CD4-positive, alpha-beta memory T cell (primary cell): Measurements from ENCODE around the gene NKAIN2. TPM values are rescaled to one million over a fixed set of nuclear protein-coding genes. Genes with fewer than 3 reads are reported as not detected.

Experiments
- CTCF ChIA-PET: fragments of 350-600 bp; sonication (Branson Sonifier 250); formaldehyde crosslinking; loops from one replicate; lab custom pipeline; 2021; ENCODE audit warnings: inconsistent platforms; ENCODE audit not compliant: partially characterized antibody; lab: Charles Lee
- POLR2A ChIA-PET: fragments of 350-600 bp; sonication (Branson Sonifier 250); formaldehyde crosslinking; loops from one replicate; lab custom pipeline; 2021; ENCODE audit not compliant: partially characterized antibody; lab: Charles Lee
- DNase-seq, 5 donors: peaks; one replicate each; pipeline versions ENCODE4 v3.0.0 to v3.0.0-alpha.2; 2020 to 2022; ENCODE audit warnings: mixed read lengths in 1 of 5
- H3K27ac ChIP-seq: one replicate; pipeline ENCODE4 v1.7.0; 2013; ENCODE audit warnings: low read depth, low read length
- H3K27me3 ChIP-seq: 2 replicates; pipeline ENCODE4 v1.7.0; 2013; ENCODE audit warnings: mild to moderate bottlenecking, low read length, moderate library complexity; ENCODE audit not compliant: insufficient read depth
- H3K36me3 ChIP-seq: 2 replicates; pipeline ENCODE4 v1.7.0; 2013; ENCODE audit warnings: mild to moderate bottlenecking, low read length, moderate library complexity; ENCODE audit not compliant: insufficient read depth
- H3K4me1 ChIP-seq: 2 replicates; pipeline ENCODE4 v1.7.0; 2013; ENCODE audit warnings: mild to moderate bottlenecking, low read length, moderate library complexity; ENCODE audit not compliant: insufficient read depth
- H3K4me3 ChIP-seq, 2 donors: one replicate each; pipeline ENCODE4 v1.7.0; 2013; ENCODE audit warnings: low read length in 2 of 2, mild to moderate bottlenecking in 1 of 2
- H3K9me3 ChIP-seq, 2 donors: one replicate each; pipeline ENCODE4 v1.7.0; 2013; ENCODE audit warnings: low read length in 2 of 2, control low read depth in 1 of 2; ENCODE audit not compliant: control insufficient read depth in 1 of 2
- H3K27ac Mint-ChIP-seq, 7 donors: one replicate each; pipeline ENCODE4 v1.8.0; 2020 to 2021; ENCODE audit warnings: mixed read lengths in 7 of 7, mild to moderate bottlenecking in 6 of 7, inconsistent platforms in 3 of 7, moderate library complexity in 3 of 7
- H3K27me3 Mint-ChIP-seq, 2 donors: one replicate each; pipeline ENCODE4 v1.8.0; 2020 to 2021; ENCODE audit warnings: mixed read lengths in 2 of 2
- H3K36me3 Mint-ChIP-seq, 2 donors: one replicate each; pipeline ENCODE4 v1.8.0; 2020 to 2021; ENCODE audit warnings: mixed read lengths in 2 of 2, inconsistent platforms in 1 of 2, mild to moderate bottlenecking in 1 of 2
- H3K4me1 Mint-ChIP-seq, 4 donors: one replicate each; pipeline ENCODE4 v1.8.0; 2020 to 2021; ENCODE audit warnings: mixed read lengths in 4 of 4, mild to moderate bottlenecking in 1 of 4
- H3K4me3 Mint-ChIP-seq, 8 donors: one replicate each; pipeline ENCODE4 v1.8.0; 2020 to 2021; ENCODE audit warnings: mixed read lengths in 8 of 8, mild to moderate bottlenecking in 7 of 8, moderate library complexity in 6 of 8, inconsistent platforms in 3 of 8
- H3K9me3 Mint-ChIP-seq, 8 donors: one replicate each; pipeline ENCODE4 v1.8.0; 2020 to 2021; ENCODE audit warnings: mixed read lengths in 8 of 8, mild to moderate bottlenecking in 5 of 8, inconsistent platforms in 3 of 8, moderate library complexity in 1 of 8
- intact Hi-C: fragments of 100-400 bp; cut with micrococcal nuclease; formaldehyde crosslinking; loops from one replicate; pipeline ENCODE4 v1.15.1; 2023
- polyA plus RNA-seq, 2 donors: library from polyadenylated mRNA; unstranded; fragments of 300-500 nt; fragmentation: Illumina TruSeq; gene quantifications; one replicate each; pipeline ENCODE4 v1.2.3, GENCODE V29; 2021
- total RNA-seq, 2 experiments: library from RNA; stranded (reverse); gene quantifications; one replicate each; pipeline ENCODE4 v1.2.3, GENCODE V29; 2021

NKAIN2 gene
- total and polyA plus RNA-seq, 4 experiments from 2014 or later: not detected

DNA sequence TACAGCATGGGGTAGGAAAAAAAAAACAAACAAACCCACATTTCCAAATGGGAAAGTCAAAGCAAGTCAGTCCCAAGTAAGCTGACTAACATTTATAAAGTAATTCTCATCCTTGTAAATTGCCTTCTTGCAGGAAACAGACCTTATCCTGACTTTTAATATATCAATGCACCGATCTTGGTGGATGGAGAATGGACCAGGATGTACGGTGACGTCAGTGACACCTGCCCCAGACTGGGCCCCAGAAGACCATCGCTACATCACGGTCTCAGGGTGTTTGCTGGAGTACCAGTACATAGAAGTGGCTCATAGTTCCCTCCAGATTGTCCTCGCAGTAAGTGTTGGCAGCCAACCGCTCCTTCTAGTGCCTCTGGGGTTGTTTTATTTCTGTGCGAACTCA is 854.4 kb downstream of the NKAIN2 start:
- Histone ChIP-seq H3K27ac (no peak overlapping the region), H3K4me3 (no peak overlapping the region), H3K9me3 (no peaks in the 10 kb centered on the region), H3K27me3 (no peaks in the 10 kb centered on the region), H3K4me1 (no peaks in the 10 kb centered on the region), H3K36me3 (no peaks in the 10 kb centered on the region)
- Mint-ChIP-seq H3K36me3 (no peaks in the 10 kb centered on the region), H3K4me3 (no peak overlapping the region), H3K4me1 (no peaks in the 10 kb centered on the region), H3K9me3 (peaks cover 0 to 5% (median 0%) of the 10 kb centered on the region in 8 donors), H3K27ac (no peak overlapping the region), H3K27me3 (no peaks in the 10 kb centered on the region)
- POLR2A ChIA-PET: no interaction called here
- DNase-seq: no peak
- intact Hi-C loops: no loop called here
- CTCF ChIA-PET: no interaction called here

DNA sequence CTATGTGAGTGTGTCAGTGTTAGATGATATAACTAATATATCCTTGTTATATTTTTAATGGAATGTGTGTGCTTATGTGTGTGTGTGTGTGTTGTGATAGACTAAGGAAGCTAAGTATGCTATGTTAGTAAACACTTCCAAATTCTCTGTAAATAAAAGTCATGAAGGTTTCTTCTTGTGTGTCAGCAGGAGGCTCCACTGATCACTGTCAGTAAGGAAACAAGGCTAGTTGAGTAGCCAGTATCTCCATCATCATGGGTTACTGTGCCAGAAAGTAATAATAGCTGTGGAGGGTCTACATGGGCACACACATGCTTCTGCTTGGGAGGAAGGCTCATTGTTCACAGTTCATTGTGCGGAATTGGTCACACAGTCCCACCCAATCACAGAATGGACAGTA is 855.8 kb downstream of the NKAIN2 start:
- no peak overlapping the region for H3K27ac Mint-ChIP-seq
- Histone ChIP-seq H3K36me3 (no peaks in the 10 kb centered on the region), H3K4me1 (no peaks in the 10 kb centered on the region), H3K27me3 (no peaks in the 10 kb centered on the region), H3K27ac (no peak overlapping the region), H3K4me3 (no peak overlapping the region), H3K9me3 (no peaks in the 10 kb centered on the region)
- CTCF ChIA-PET: no interaction called here
- POLR2A ChIA-PET: no interaction called here
- H3K9me3 Mint-ChIP-seq: peaks cover 0 to 4% (median 0%) of the 10 kb centered on the region in 8 donors
- H3K4me3 Mint-ChIP-seq: no peak overlapping the region
- no peak for DNase-seq
- no peaks in the 10 kb centered on the region for H3K27me3 Mint-ChIP-seq
- H3K4me1 Mint-ChIP-seq: no peaks in the 10 kb centered on the region
- intact Hi-C loops: no loop called here
- no peaks in the 10 kb centered on the region for H3K36me3 Mint-ChIP-seq

DNA sequence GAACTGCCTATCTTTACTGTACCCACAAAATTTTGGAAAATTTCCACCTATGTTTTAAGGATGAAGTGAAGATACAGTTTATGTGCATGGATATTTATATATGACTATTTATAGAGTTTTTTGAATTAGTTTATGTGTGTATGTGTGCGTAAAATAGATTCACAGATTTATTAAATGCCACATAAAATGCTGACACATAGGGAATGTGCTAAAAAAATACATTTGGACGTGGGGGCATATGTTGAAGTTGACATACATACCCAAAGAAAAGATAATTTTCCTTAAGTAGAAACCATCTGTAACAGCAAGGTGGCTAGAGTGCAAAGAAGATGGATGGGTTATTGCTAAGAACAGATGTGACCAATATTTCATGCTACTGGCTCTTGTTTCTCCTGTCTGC is 856.5 kb downstream of the NKAIN2 start:
- no peak overlapping the region for H3K4me3 ChIP-seq
- DNase-seq: no peak
- no peak overlapping the region for H3K27ac Mint-ChIP-seq
- POLR2A ChIA-PET: no interaction called here
- H3K4me1 ChIP-seq: no peaks in the 10 kb centered on the region
- H3K36me3 Mint-ChIP-seq: no peaks in the 10 kb centered on the region
- no peaks in the 10 kb centered on the region for H3K4me1 Mint-ChIP-seq
- H3K9me3 Mint-ChIP-seq: peaks cover 0 to 3% (median 0%) of the 10 kb centered on the region in 8 donors
- H3K27me3 Mint-ChIP-seq: no peaks in the 10 kb centered on the region
- H3K4me3 Mint-ChIP-seq: no peak overlapping the region
- CTCF ChIA-PET: no interaction called here
- intact Hi-C loops: no loop called here
- no peaks in the 10 kb centered on the region for H3K36me3 ChIP-seq
- H3K27ac ChIP-seq: no peak overlapping the region
- no peaks in the 10 kb centered on the region for H3K27me3 ChIP-seq
- no peaks in the 10 kb centered on the region for H3K9me3 ChIP-seq

DNA sequence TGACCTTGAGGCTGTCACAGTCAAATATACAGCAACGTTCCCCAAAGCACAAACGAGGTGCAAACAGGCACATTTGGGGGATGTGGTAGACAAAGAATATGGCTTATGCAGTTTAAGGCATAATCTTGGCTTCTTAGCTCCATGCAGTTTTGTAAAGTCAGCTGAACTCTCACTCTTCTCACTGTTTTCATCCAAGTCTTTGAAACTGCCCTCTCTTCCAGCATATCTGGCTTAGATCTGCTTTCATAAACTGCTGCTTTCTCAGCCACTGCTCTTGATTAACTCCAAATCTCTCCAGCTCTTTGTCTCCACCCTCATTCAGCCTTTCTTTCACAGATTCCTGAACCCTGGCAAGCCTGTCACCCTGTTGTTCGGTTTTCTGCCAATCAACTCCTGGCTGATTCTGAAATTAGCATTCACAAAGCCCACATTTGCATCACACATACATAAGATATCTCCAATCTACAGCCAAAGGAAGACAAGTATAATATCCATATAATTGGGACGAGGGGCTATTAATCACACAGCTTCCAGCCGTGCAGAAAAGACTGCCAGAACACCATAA is 857.5 kb downstream of the NKAIN2 start:
- DNase-seq: no peak
- Histone ChIP-seq H3K27me3 (no peaks in the 10 kb centered on the region), H3K4me1 (no peaks in the 10 kb centered on the region), H3K36me3 (no peaks in the 10 kb centered on the region), H3K27ac (no peak overlapping the region), H3K9me3 (no peaks in the 10 kb centered on the region), H3K4me3 (no peak overlapping the region)
- Mint-ChIP-seq H3K27me3 (no peaks in the 10 kb centered on the region), H3K36me3 (no peaks in the 10 kb centered on the region), H3K27ac (no peak overlapping the region), H3K9me3 (peaks cover 0 to 3% (median 0%) of the 10 kb centered on the region in 8 donors), H3K4me3 (no peak overlapping the region), H3K4me1 (no peaks in the 10 kb centered on the region)
- POLR2A ChIA-PET: no interaction called here
- CTCF ChIA-PET: no interaction called here
- intact Hi-C loops: no loop called here

DNA sequence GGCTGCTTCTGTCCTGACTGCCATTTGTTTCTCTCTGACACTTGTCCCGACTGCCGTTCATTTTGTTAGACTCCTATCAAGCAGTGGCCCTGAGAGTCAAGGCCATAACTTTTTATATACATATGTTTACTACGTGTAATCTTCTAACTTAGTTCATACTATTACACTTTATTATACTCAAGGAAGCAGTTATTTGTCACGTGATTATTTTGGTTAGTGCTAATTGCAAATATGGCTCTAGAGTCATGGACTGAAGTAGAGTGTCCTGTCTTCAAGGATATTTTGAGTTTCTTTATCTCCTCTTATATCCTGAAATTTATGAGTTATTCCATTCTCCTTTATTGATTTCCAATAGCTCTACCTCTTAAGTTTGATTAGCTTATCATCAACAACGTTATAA is 864.4 kb downstream of the NKAIN2 start:
- Histone ChIP-seq H3K4me1 (no peaks in the 10 kb centered on the region), H3K4me3 (no peak overlapping the region), H3K36me3 (no peaks in the 10 kb centered on the region), H3K27me3 (no peaks in the 10 kb centered on the region), H3K9me3 (no peaks in the 10 kb centered on the region), H3K27ac (no peak overlapping the region)
- no peaks in the 10 kb centered on the region for H3K36me3 Mint-ChIP-seq
- H3K27me3 Mint-ChIP-seq: no peaks in the 10 kb centered on the region
- ChIA-PET CTCF (interaction anchor here (0.6 kb wide), 1 partner anchor 14 kb away, joined by 3 read pairs; no protein-coding TSS in a partner anchor), POLR2A (no interaction called here)
- intact Hi-C loops: no loop called here
- DNase-seq: no peak
- H3K4me3 Mint-ChIP-seq: no peak overlapping the region
- H3K9me3 Mint-ChIP-seq: peaks cover 0 to 2% (median 0%) of the 10 kb centered on the region in 8 donors
- no peaks in the 10 kb centered on the region for H3K4me1 Mint-ChIP-seq
- H3K27ac Mint-ChIP-seq: no peak overlapping the region

DNA sequence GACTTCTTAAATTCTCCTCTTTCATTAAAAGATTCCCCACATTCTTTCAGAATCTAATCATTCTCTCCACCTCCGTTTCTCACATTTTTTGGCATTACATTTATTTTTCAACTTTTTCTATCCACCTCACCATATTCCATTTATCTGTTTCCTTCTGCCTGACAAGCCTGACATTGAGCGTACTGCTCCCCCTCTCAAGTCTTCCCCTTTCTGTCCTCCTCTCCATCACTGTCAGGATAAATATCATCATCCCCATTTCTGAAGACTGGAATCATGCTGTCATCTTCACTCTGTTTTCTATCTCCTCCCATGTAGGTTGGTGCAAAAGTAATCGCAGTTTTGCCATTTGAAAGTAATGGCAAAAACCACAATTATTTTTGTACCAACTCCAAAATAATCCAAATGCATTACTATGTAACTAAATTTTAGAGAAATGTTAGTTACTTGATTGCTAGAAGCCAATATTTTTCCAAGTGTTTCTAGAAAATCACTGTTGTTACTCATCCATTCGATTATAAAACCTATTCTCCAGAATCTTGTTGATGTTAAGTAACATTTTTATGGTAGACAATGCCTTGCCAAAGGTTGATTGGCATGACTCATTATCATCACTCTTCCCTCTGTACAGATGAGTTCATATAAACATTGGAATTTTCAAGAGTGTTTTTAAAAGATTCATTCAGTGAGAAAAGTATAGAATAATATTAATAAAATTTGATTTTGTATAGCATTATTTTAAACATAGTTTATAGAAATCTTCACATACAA is 866.2 kb downstream of the NKAIN2 start:
- Histone ChIP-seq H3K36me3 (no peaks in the 10 kb centered on the region), H3K27me3 (no peaks in the 10 kb centered on the region), H3K4me3 (no peak overlapping the region), H3K27ac (no peak overlapping the region), H3K4me1 (no peaks in the 10 kb centered on the region), H3K9me3 (no peaks in the 10 kb centered on the region)
- DNase-seq: no peak
- Mint-ChIP-seq H3K27ac (no peak overlapping the region), H3K27me3 (no peaks in the 10 kb centered on the region), H3K4me3 (no peak overlapping the region), H3K4me1 (no peaks in the 10 kb centered on the region), H3K9me3 (peaks cover 0 to 8% (median 2%) of the 10 kb centered on the region in 8 donors), H3K36me3 (no peaks in the 10 kb centered on the region)
- ChIA-PET CTCF (no interaction called here), POLR2A (no interaction called here)
- intact Hi-C loops: no loop called here

DNA sequence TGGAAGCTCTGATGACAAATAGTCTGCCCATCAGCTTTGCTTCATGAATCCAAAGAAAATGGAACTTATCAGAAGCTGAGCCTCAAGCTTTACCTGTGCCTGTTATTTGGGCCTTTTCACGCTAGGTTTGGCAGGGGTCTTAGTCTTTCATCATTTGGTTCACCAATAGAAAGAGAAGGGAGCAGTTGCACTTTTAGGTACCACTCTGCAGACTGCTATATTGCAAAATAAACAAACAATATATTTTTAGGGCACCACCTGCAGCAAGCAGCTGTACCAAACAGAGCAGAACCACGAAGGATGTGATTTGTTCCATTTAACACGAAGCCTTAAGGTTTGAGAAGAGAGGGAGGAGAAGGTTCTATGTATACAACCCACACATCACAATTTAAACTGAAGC is 867.1 kb downstream of the NKAIN2 start:
- ChIA-PET CTCF (interaction anchor here (0.7 kb wide), 1 partner anchor 58 kb away, joined by 3 read pairs; no protein-coding TSS in a partner anchor), POLR2A (no interaction called here)
- Mint-ChIP-seq H3K27ac (no peak overlapping the region), H3K9me3 (peaks cover 0 to 11% (median 4%) of the 10 kb centered on the region in 8 donors), H3K4me3 (no peak overlapping the region), H3K27me3 (no peaks in the 10 kb centered on the region), H3K36me3 (no peaks in the 10 kb centered on the region), H3K4me1 (no peaks in the 10 kb centered on the region)
- intact Hi-C loops: no loop called here
- H3K27me3 ChIP-seq: no peaks in the 10 kb centered on the region
- no peaks in the 10 kb centered on the region for H3K4me1 ChIP-seq
- H3K4me3 ChIP-seq: no peak overlapping the region
- H3K9me3 ChIP-seq: no peaks in the 10 kb centered on the region
- H3K27ac ChIP-seq: no peak overlapping the region
- H3K36me3 ChIP-seq: no peaks in the 10 kb centered on the region
- no peak for DNase-seq
